ENCODE data around the gene AGBL3. TPM values are rescaled to one million over a fixed set of nuclear protein-coding genes. Genes with fewer than 3 reads are reported as not detected.
"Not testable (repeated sequence)": the region's sequence is repeated elsewhere in the genome, so short reads cannot be mapped to it uniquely, and the experiment has no call there.

The AGBL3 gene
- total RNA-seq, 1 donor from 2014 or later = 4.9 TPM

GRCh38 chr7:134959810-134960209 is 26.5 kb upstream of the AGBL3 start:
- Histone ChIP-seq H3K27ac (no peak overlapping the region), H3K4me1 (no peaks in the 10 kb centered on the region), H3K9me3 (no peaks in the 10 kb centered on the region), H3K36me3 (peaks cover 0 to 81% of the 10 kb centered on the region in 2 donors), H3K27me3 (no peaks in the 10 kb centered on the region), H3K4me3 (no peak overlapping the region)
- intact Hi-C loops (cut with DNase I) = no loop called here
- DNase-seq (ENCODE audit: extremely low spot score in 2 of 2) = no peak
- no peak for TF ChIP-seq POLR2AphosphoS5 (IDR thresholded peaks at IDR 0.05; ENCODE audit: insufficient read depth in 1 of 2, low read depth in 1 of 2)
- no peak for TF ChIP-seq POLR2A (IDR thresholded peaks at IDR 0.05)
- TF ChIP-seq, protein P1, sequence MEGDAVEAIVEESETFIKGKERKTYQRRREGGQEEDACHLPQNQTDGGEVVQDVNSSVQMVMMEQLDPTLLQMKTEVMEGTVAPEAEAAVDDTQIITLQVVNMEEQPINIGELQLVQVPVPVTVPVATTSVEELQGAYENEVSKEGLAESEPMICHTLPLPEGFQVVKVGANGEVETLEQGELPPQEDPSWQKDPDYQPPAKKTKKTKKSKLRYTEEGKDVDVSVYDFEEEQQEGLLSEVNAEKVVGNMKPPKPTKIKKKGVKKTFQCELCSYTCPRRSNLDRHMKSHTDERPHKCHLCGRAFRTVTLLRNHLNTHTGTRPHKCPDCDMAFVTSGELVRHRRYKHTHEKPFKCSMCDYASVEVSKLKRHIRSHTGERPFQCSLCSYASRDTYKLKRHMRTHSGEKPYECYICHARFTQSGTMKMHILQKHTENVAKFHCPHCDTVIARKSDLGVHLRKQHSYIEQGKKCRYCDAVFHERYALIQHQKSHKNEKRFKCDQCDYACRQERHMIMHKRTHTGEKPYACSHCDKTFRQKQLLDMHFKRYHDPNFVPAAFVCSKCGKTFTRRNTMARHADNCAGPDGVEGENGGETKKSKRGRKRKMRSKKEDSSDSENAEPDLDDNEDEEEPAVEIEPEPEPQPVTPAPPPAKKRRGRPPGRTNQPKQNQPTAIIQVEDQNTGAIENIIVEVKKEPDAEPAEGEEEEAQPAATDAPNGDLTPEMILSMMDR (IDR thresholded peaks at IDR 0.05) = no peak

- TF ChIP-seq POLR2AphosphoS5 (IDR thresholded peaks at IDR 0.05; ENCODE audit: insufficient read depth in 1 of 2, low read depth in 1 of 2) (no peak), POLR2A (IDR thresholded peaks at IDR 0.05) (no peak)
- TF ChIP-seq, protein P1 (IDR thresholded peaks at IDR 0.05) = no peak
- H3K36me3 ChIP-seq = peaks cover 0 to 86% of the 10 kb centered on the region in 2 donors
- no peak for DNase-seq (ENCODE audit: extremely low spot score in 2 of 2)
- H3K4me1 ChIP-seq = no peaks in the 10 kb centered on the region
- no peak overlapping the region for H3K27ac ChIP-seq
- no peak overlapping the region for H3K4me3 ChIP-seq
- H3K27me3 ChIP-seq = no peaks in the 10 kb centered on the region
- H3K9me3 ChIP-seq = no peaks in the 10 kb centered on the region
- intact Hi-C loops (cut with DNase I) = no loop called here
These were observed 24.0 kb upstream of the AGBL3 start for GRCh38 chr7:134962270-134962780.

GRCh38 chr7:134963036-134963435 is 23.3 kb upstream of the AGBL3 start:
- Histone ChIP-seq H3K4me3 (no peak overlapping the region), H3K4me1 (no peaks in the 10 kb centered on the region), H3K27me3 (no peaks in the 10 kb centered on the region), H3K36me3 (peaks cover 0 to 82% of the 10 kb centered on the region in 2 donors), H3K27ac (no peak overlapping the region), H3K9me3 (no peaks in the 10 kb centered on the region)
- intact Hi-C loops (cut with DNase I) = no loop called here
- DNase-seq (ENCODE audit: extremely low spot score in 2 of 2) = no peak
- TF ChIP-seq, protein P1 (IDR thresholded peaks at IDR 0.05) = no peak
- no peak for TF ChIP-seq POLR2AphosphoS5 (IDR thresholded peaks at IDR 0.05; ENCODE audit: insufficient read depth in 1 of 2, low read depth in 1 of 2)
- no peak for TF ChIP-seq POLR2A (IDR thresholded peaks at IDR 0.05)

GRCh38 chr7:134966691-134967090 is 19.6 kb upstream of the AGBL3 start:
- TF ChIP-seq POLR2A (IDR thresholded peaks at IDR 0.05) = no peak
- TF ChIP-seq, protein P1 (IDR thresholded peaks at IDR 0.05) = no peak
- no peak for TF ChIP-seq POLR2AphosphoS5 (IDR thresholded peaks at IDR 0.05; ENCODE audit: insufficient read depth in 1 of 2, low read depth in 1 of 2)
- H3K4me1 ChIP-seq = no peaks in the 10 kb centered on the region
- H3K4me3 ChIP-seq = no peak overlapping the region
- peaks cover 0 to 49% of the 10 kb centered on the region in 2 donors for H3K36me3 ChIP-seq
- no peaks in the 10 kb centered on the region for H3K9me3 ChIP-seq
- no peaks in the 10 kb centered on the region for H3K27me3 ChIP-seq
- DNase-seq (ENCODE audit: extremely low spot score in 2 of 2) = no peak
- intact Hi-C loops (cut with DNase I) = no loop called here
- H3K27ac ChIP-seq = no peak overlapping the region

DNA sequence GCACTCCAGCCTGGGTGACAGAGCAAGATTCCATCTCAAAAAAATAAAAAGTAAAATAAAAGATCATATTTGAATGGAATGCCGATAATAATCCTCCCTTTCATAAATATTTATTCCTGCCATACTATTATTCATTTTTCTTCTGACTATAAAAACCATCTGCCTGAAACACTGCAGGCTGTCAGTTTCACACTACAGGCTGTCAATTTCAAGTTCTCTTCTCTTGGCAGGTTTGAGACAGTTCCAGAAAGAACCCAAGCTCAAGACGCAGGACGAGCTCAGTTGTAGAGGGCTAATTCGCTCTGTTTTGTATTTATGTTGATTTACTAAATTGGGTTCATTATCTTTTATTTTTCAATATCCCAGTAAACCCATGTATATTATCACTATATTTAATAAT is 18.2 kb upstream of the AGBL3 start:
- intact Hi-C loops (cut with DNase I) = no loop called here
- no peak overlapping the region for H3K27ac ChIP-seq

GRCh38 chr7:134981645-134982044 is 4.7 kb upstream of the AGBL3 start:
- H3K4me1 ChIP-seq; intact Hi-C loops (cut with DNase I); H3K27me3 ChIP-seq; H3K36me3 ChIP-seq; H3K4me3 ChIP-seq; H3K27ac ChIP-seq; H3K9me3 ChIP-seq; DNase-seq (ENCODE audit: extremely low spot score in 2 of 2): not testable (repeated sequence)

More for the DNA sequence above, 18.2 kb upstream of the AGBL3 start:
- H3K4me1 ChIP-seq = no peaks in the 10 kb centered on the region
- H3K36me3 ChIP-seq = peaks cover 0 to 39% of the 10 kb centered on the region in 2 donors
- H3K9me3 ChIP-seq = no peaks in the 10 kb centered on the region
- no peak overlapping the region for H3K4me3 ChIP-seq
- H3K27me3 ChIP-seq = no peaks in the 10 kb centered on the region
- TF ChIP-seq POLR2A (IDR thresholded peaks at IDR 0.05) (no peak), POLR2AphosphoS5 (IDR thresholded peaks at IDR 0.05; ENCODE audit: insufficient read depth in 1 of 2, low read depth in 1 of 2) (no peak)
- TF ChIP-seq, protein P1 (IDR thresholded peaks at IDR 0.05) = no peak
- no peak for DNase-seq (ENCODE audit: extremely low spot score in 2 of 2)
